IMR-90 (cell line): Measurements from ENCODE around the gene SERPINA1. TPM values are rescaled to one million over a fixed set of nuclear protein-coding genes. Genes with fewer than 3 reads are reported as not detected.

ENCODE experiments used
- CTCF ChIP-seq: conservative IDR thresholded peaks from 2 replicates; pipeline ENCODE4 v1.5.1; 2012; ENCODE audit warnings: mild to moderate bottlenecking, low read depth, low read length, improper control_type of control experiment
- MAZ ChIP-seq: IDR thresholded peaks from 2 replicates; pipeline ENCODE4 v1.6.1; 2012; ENCODE audit warnings: low read depth, mild to moderate bottlenecking, low read length, improper control_type of control experiment, moderate library complexity, borderline replicate concordance
- POLR2A ChIP-seq: IDR thresholded peaks from 2 replicates; pipeline ENCODE4 v1.6.1; 2012; ENCODE audit warnings: mild to moderate bottlenecking, low read depth, low read length
- RFX5 ChIP-seq: IDR thresholded peaks from 2 replicates; pipeline ENCODE4 v1.8.0; 2012; ENCODE audit warnings: low read depth, mild to moderate bottlenecking, low read length, moderate library complexity
- polyA plus RNA-seq, 3 experiments: library from polyadenylated mRNA; depleted of rRNA; stranded (reverse); fragments of >200 nt; gene quantifications; 2 replicates each; pipeline ENCODE4 v1.2.3, GENCODE V29; 2012; ENCODE audit warnings: low replicate concordance in 1 of 3
- total RNA-seq: library from RNA; depleted of rRNA; stranded (reverse); fragments of >200 nt; gene quantifications from 2 replicates; pipeline ENCODE4 v1.2.3, GENCODE V29; 2012

Gene SERPINA1
- total and polyA plus RNA-seq, 2 of the 4 experiments (the other 2 are of a cell fraction), result 0.54 to 1.2 TPM

DNA sequence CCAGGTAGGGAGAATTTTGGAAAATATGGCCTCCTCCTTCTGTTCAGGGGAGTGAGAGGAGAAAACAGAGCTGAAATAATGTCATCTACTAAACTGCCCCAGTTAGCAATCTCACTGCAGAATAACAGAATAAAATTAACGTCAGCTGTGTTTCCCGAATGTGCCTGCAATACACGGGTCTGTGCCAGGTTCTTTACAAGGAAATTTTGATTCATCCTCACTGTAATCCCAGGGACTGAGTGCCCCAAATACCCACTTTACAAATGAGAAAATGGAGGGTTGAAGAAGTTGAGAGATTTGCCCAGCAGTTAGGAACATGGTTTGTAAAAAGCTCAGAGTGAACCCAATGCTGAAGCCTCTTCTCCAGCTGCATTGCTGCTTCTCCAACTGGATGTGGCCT is 44.0 kb downstream of the SERPINA1 start (continued):
- no peak for TF ChIP-seq CTCF
- no peak for TF ChIP-seq MAZ
- no peak for TF ChIP-seq RFX5
- TF ChIP-seq POLR2A, result no peak
